DOHH2 (cell line): Measurements from ENCODE around the gene ACIN1.

Experiments used
- H3F3A ChIP-seq: fragments of 200-600 bp; sonication (generic), shearing (Covaris generic); 2 replicates; pipeline ENCODE4 v1.6.0; 2016; ENCODE audit warnings: antibody characterized with exemption, mild to moderate bottlenecking; ENCODE audit not compliant: control insufficient read depth, insufficient read depth
- H3K27ac ChIP-seq: fragments of 200-600 bp; sonication (generic); 2 replicates; pipeline ENCODE4 v1.5.1; 2014; ENCODE audit warnings: low read depth, mild to moderate bottlenecking, low read length, moderate library complexity
- H3K27me3 ChIP-seq: fragments of 200-600 bp; sonication (generic); 2 replicates; pipeline ENCODE4 v1.6.1; 2014; ENCODE audit warnings: mild to moderate bottlenecking, low read length, mixed read lengths; ENCODE audit not compliant: control insufficient read depth
- H3K36me3 ChIP-seq: fragments of 200-600 bp; sonication (generic); 2 replicates; pipeline ENCODE4 v1.6.1; 2014; ENCODE audit warnings: mild to moderate bottlenecking, low read length, moderate library complexity, mixed read lengths; ENCODE audit not compliant: control insufficient read depth
- H3K4me1 ChIP-seq: fragments of 200-600 bp; sonication (generic); 2 replicates; pipeline ENCODE4 v1.6.1; 2014; ENCODE audit warnings: mild to moderate bottlenecking, low read length, mixed read lengths; ENCODE audit not compliant: control insufficient read depth
- H3K4me2 ChIP-seq: fragments of 200-600 bp; sonication (generic); 2 replicates; pipeline ENCODE4 v1.6.0; 2014; ENCODE audit warnings: mild to moderate bottlenecking, low read length, moderate library complexity
- H3K4me3 ChIP-seq: fragments of 200-600 bp; sonication (generic); 2 replicates; pipeline ENCODE4 v1.5.1; 2014; ENCODE audit warnings: mild to moderate bottlenecking, low read length, mixed read lengths
- H3K79me2 ChIP-seq: fragments of 200-600 bp; sonication (generic); 2 replicates; pipeline ENCODE4 v1.6.1; 2014; ENCODE audit warnings: mild to moderate bottlenecking, low read length, mixed read lengths; ENCODE audit not compliant: control insufficient read depth
- H3K9me2 ChIP-seq: fragments of 200-600 bp; sonication (generic); replicated peaks from 2 replicates; pipeline ENCODE4 v1.6.1; 2014; ENCODE audit warnings: mild to moderate bottlenecking, low read length, mixed read lengths; ENCODE audit not compliant: control insufficient read depth
- H3K9me3 ChIP-seq: fragments of 200-600 bp; sonication (generic); 2 replicates; pipeline ENCODE4 v1.6.1; 2014; ENCODE audit warnings: antibody characterized with exemption, low read length, mixed read lengths; ENCODE audit not compliant: control insufficient read depth, insufficient read depth
- H4K20me1 ChIP-seq: fragments of 200-600 bp; sonication (generic); 2 replicates; pipeline ENCODE4 v1.6.0; 2014; ENCODE audit warnings: low read depth, mild to moderate bottlenecking, antibody characterized with exemption, low read length, moderate library complexity; ENCODE audit not compliant: control insufficient read depth, insufficient read depth
- EZH2phosphoT487 ChIP-seq: fragments of 200-600 bp; sonication (generic); IDR thresholded peaks from 2 replicates; pipeline ENCODE4 v1.6.1; 2017; ENCODE audit warnings: borderline replicate concordance, mild to moderate bottlenecking, antibody characterized with exemption, low read length, moderate library complexity, mixed read lengths
- TF ChIP-seq, protein P1 (sequence below): fragments of 200-600 bp; sonication (generic); IDR thresholded peaks from one replicate; pipeline ENCODE4 v1.5.1; 2014; ENCODE audit warnings: antibody characterized with exemption, mild to moderate bottlenecking, low read depth, low read length; ENCODE audit not compliant: poor library complexity, severe bottlenecking

ACIN1 gene

DNA sequence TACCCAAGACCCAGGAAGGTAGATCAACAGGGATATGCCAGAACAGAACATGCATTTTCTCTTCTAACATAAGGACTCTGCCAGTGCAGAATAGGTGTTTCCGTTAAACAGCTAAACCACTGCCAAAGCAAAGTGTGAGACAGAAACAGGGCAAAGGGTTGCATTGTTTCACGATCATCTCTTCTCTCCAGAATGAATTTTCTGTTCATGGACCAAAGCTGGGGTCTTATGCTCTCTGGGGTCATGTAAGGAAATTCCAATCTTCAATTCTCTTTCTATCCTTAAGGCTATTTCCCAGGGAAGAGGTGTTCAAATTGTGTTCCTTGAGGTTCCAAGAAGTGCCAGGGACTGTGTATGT, 71.2 kb downstream of the ACIN1 start:
- Histone ChIP-seq H3F3A (peaks cover 3% of the 10 kb centered on the region), H3K27ac (no peak overlapping the region), H3K36me3 (peaks cover 24% of the 10 kb centered on the region), H4K20me1 (no peaks in the 10 kb centered on the region), H3K4me2 (no peak overlapping the region), H3K4me3 (no peak overlapping the region), H3K9me3 (no peaks in the 10 kb centered on the region), H3K4me1 (no peaks in the 10 kb centered on the region), H3K9me2 (no peaks in the 10 kb centered on the region), H3K27me3 (no peaks in the 10 kb centered on the region), H3K79me2 (peaks cover 2% of the 10 kb centered on the region)
- TF ChIP-seq, protein P1, sequence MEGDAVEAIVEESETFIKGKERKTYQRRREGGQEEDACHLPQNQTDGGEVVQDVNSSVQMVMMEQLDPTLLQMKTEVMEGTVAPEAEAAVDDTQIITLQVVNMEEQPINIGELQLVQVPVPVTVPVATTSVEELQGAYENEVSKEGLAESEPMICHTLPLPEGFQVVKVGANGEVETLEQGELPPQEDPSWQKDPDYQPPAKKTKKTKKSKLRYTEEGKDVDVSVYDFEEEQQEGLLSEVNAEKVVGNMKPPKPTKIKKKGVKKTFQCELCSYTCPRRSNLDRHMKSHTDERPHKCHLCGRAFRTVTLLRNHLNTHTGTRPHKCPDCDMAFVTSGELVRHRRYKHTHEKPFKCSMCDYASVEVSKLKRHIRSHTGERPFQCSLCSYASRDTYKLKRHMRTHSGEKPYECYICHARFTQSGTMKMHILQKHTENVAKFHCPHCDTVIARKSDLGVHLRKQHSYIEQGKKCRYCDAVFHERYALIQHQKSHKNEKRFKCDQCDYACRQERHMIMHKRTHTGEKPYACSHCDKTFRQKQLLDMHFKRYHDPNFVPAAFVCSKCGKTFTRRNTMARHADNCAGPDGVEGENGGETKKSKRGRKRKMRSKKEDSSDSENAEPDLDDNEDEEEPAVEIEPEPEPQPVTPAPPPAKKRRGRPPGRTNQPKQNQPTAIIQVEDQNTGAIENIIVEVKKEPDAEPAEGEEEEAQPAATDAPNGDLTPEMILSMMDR = no peak
- TF ChIP-seq EZH2phosphoT487 = no peak

DNA sequence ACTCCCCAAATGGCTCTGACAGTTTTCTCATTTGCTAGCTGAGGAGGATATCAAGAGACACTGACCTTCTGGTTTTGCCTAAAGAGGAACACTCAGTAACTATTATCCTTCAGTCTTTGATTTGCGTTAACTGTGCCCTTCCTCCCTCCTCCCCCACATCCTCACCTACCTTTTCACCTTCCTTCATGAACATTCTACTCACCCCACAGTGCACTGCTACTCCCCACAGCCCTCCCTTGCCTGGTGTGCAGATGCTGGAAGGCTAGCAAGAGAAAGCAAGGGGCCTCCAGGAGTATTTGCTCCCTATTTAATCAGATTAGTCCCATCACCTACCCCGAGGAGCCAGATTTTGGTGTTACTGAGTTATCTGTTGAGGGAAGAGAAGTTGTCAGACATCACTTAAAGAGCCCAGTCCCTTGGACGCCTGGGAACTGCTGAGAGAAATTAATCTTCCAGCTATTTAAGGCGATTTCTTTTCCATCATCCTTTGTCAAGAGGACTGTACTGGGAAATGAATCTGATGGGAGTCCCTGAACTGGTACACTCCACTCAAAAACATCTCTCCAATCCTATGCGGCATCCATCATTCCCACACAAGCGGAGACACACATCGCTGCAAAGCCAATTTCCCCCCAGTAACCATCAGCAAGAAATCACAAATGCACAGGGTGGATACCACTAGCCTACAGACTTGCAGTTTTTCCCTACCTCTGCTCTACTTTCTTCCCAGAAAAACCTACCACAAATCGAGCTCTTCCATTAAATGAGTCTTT, 71.7 kb downstream of the ACIN1 start:
- Histone ChIP-seq H3K4me1 (no peaks in the 10 kb centered on the region), H3K4me3 (no peak overlapping the region), H3K27ac (no peak overlapping the region), H3K9me2 (no peaks in the 10 kb centered on the region), H3K27me3 (no peaks in the 10 kb centered on the region), H3K9me3 (no peaks in the 10 kb centered on the region), H3K36me3 (peaks cover 20% of the 10 kb centered on the region), H4K20me1 (no peaks in the 10 kb centered on the region), H3F3A (peaks cover 3% of the 10 kb centered on the region), H3K4me2 (no peak overlapping the region), H3K79me2 (no peaks in the 10 kb centered on the region)
- TF ChIP-seq, protein P1 = no peak
- no peak for TF ChIP-seq EZH2phosphoT487

DNA sequence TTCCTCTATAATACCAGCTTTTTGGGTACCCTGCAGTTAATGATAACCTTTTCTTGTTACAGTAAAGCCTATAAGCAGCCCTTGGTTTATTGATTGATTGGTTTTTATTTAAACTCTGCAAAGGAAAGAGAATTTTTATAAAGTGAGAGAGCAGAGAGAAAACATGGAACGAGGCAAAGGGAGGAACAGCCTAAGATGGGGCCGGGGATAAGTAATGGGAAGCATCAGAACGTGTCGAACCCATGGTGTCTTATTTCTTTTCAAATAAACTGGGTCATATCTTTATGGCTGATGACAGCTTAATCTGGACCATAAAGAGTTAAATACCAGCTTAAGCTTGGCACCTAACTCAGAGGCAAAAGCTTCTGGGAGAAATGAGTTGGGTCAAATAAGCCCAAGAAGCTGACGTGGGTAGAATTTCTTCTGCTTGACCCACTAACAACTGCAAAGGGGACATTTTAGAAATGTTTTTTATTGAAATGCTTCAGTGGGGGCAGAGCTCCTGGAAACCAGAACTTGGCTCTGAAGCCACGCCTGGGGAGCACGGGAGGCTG, 73.0 kb downstream of the ACIN1 start:
- H3K27ac ChIP-seq = no peak overlapping the region
- no peak for TF ChIP-seq EZH2phosphoT487
- TF ChIP-seq, protein P1 = no peak

More for the DNA sequence above, 73.0 kb downstream of the ACIN1 start:
- Histone ChIP-seq H3K36me3 (peaks cover 14% of the 10 kb centered on the region), H3K4me3 (no peak overlapping the region), H3K4me2 (no peak overlapping the region), H3K4me1 (no peaks in the 10 kb centered on the region), H3K79me2 (no peaks in the 10 kb centered on the region), H3K27me3 (no peaks in the 10 kb centered on the region), H4K20me1 (no peaks in the 10 kb centered on the region), H3K9me3 (no peaks in the 10 kb centered on the region), H3F3A (peaks cover 3% of the 10 kb centered on the region), H3K9me2 (no peaks in the 10 kb centered on the region)
